HG03354 (cell line): ENCODE data around the gene KRTAP4-9.
"Not testable (repeated sequence)": the region's sequence is repeated elsewhere in the genome, so short reads cannot be mapped to it uniquely, and the experiment has no call there.

Experiments used
- ATAC-seq: cut with Tn5 transposase; IDR thresholded peaks from one replicate; pipeline ENCODE4 v1.9.1; 2021; ENCODE audit warnings: mild to moderate bottlenecking; ENCODE audit not compliant: unreplicated experiment, poor library complexity, severe bottlenecking

KRTAP4-9 gene

DNA sequence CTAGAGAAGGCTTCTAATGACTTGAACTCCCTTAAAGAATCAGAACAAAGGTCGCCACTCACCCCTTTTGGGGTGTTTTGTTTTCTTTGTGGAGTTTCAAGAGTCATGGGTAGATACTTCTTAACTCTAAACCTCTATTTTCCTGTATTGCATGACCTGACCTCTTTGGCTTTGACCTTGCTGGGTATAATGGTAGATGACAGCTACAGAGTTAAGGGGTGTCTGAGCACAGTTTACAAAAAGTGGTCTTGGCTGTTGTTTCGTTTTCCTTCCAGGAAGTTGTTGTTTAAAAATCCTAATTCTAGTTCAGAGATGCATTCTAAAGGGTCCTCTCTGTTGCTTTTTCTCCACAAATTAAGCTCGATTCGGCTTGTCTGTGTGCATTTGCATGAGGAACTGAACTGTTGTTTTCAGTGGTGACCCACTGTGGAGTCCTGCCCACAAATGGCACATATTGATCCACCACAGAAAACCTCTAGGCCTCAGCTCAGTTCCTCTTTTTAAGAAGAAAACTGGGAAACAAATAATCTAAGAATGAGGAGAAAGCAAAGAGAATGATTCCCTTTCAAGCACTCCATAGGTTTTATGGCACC, 16.3 kb upstream of the KRTAP4-9 start:
- not testable (repeated sequence) for ATAC-seq

DNA sequence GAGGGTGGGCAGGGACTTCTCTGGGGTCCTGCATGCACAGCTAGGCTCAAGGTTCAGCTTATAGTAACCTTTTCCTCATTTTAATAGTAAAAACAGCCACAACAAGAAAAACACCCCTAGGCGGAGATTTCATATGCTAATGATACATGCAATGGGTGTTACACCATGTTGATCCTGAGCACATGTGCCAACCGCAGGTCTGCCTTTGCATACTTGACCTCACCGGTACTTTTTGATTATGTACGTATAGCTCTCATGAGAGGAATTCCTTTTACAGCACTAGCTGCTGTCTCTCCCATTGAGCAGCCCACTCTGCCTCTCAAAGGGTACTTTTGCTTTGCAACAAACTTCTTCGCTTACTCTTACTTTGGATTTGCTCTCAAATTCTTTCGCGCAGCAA, 9.1 kb upstream of the KRTAP4-9 start:
- no peak for ATAC-seq

DNA sequence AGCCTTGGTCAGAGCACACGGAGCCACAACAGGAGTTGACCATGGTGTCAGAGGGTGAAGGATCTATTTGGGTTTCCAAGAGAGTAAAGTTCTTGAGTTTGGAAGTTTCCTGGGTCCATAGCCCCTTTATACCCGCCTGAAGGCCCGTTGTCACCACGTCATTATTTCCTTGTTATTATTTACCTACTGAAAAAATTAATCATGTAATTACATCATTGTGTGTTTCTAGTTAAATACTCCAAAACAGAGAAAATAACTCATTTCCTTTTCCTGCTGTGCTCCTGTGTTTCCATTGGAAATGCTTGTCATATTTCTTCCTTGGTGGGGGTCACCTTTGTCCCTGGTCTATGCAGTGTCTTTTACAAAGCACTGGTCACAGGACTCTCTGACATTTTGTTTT, 7.1 kb upstream of the KRTAP4-9 start, which contains the start of gene KRTAP4-8:
KRTAP4-8 (minus strand) TSS at position 101 of the 400 bp plus-strand sequence; CDS start at position 43, 58 bp downstream.
- ATAC-seq = no peak

DNA sequence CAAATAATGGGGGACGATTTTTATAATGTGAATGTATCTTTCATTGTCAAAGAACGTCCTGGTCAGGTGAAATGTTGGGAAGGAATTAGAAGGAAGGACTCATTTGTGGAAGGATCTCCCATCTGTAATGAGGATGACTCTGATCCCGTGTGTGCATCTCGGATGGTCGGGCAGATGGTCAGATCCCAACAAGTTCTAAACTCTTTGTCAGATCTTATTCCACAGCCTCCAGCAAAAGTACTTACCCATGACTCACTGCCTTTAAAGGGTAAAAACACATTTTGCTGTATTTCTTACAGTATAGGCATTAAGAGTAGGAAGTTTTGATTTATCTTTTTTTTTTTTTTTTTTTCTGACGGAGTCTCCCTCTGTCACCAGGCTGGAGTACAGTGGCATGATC, 6.7 kb upstream of the KRTAP4-9 start:
- no peak for ATAC-seq

DNA sequence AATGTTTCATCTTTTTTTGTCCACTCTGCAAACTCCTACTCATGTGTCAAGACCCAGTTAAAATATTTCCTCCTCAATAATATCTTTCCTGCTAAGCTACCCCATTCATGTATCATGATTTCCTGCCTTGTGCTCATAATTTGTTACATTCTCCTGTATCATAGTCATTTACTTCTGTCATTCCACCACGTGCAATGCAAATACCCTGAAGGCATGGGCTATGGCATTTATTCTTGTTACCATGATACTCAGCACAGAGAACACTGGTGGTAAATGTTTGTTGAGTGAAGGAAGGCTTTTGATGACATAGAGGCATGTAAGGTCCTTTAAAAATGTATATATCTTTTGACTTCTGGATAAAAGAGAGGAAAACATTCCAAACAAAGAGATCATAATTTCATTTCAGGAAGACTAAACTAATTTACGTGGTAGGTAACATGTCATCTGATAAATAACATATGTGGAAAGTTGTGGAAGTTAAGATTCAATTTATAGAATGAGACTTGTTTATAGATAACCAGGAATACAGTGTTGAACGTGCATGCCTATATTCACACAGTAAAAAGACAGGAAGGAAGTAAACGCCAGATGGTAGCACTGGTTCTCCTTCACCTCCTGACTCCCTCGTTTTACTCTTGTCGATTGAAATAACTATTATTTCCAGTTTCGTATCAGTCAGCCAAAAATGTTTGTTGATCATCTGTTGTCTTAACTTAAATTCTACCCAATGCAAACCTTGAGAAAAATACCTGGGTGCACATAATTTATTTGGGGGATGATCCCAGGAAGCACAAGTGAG, 5.3 kb upstream of the KRTAP4-9 start:
- ATAC-seq = not testable (repeated sequence)

DNA sequence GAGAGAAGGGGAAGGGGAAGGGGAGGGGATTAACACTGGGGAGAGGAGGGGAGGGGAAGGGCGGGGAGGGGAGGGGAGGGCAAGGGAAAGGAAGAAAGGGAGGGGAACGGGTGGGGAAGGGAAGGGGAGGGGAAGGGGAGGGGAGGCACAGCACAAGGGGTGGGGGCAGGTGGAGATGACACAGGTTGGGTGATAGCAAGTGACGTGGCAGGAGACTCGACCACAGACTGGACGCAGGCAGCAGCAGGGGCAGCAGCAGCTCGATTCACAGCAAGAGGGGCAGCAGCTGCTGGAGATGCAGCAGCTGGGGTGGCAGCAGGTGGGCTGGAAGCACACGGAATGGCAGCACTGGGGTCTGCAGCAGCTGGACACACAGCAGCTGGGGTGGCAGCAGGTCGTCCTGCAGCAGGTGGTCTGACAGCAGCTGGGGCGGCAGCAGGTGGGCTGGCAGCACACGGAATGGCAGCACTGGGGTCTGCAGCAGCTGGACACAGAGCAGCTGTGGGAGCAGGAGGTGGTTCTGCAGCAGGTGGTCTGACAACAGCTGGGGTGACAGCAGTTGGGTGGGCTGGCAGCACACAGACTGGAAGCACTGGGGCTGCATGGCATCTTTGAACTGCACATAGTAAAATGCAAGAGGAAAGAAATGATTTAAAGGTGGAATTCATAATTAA, 3.5 kb upstream of the KRTAP4-9 start, which contains the start of gene KRTAP4-16:
KRTAP4-16 (minus strand) TSS at position 624 of the 674 bp plus-strand sequence; CDS start at position 624, 0 bp downstream.
- ATAC-seq = no peak

DNA sequence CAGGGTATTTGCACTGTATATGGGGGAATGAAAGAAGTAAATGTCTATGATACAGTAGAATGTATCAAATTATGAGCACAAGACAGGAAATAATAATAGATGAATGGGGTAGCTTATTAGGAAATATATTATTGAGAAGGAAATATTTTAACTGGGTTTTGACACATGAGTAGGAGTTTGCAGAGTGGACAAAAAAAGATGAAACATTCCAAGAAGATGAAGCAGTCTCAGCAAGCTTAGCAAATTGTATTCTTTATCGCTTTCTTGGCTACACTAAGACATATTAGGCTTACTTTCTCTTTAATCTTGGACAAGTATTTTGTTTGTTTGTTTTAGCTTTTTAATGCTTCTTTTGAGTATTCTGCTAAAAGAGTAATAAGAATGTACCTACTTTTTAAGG, 1.3 kb upstream of the KRTAP4-9 start:
- no peak for ATAC-seq

DNA sequence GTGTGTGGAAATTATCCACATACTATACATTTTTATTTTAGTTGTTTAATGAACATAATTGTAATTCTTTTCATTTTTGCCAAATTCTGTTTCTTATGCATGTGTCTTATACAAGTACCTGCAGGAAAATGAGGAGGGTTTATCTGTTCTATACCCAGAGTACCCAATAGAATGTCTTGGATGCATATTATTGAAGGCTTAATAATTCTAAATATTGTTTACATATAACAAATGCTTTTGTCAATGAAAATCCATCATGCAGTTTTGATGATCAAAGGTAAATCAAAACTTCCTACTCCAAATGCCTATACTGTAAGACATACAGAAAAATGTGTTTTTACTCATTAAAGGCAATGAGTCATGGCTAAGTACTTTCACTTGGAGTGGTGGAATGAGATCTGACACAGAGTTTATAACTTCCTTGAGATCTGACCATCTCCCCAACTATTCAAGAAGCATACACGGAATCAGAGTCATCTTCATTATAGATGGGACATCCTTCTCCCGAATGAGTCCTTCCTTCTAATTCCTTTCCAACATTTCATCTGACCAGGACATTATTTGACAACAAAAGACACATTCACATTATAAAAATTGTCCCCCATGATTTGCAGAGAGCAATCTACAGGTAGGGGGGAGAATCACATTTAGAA, 677 bp upstream of the KRTAP4-9 start:
- not testable (repeated sequence) for ATAC-seq

DNA sequence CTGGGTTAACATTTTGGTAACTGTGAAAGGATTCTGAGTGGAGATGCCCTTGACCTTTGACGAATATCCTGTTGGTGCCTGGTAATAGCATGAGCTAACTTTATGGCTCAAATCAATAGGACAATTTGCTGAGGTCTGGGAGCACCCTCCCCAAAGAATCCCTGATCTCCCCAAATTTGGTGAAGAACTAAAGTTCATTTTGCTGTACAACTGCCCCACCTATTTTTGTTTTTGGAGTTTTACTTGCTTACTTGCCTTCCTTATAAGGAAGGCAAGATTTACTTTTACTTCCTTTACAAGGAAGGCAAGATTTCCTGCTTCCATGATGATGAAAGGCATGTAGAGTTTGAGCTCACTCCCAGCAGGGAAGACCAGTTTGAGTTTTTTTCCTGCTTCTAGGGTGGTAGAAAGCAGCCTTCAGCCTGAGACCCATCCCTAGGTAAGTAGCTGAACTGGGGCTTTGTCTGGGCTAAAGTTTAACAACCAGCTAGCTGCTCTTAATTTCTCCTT, 2.8 kb downstream of the KRTAP4-9 start:
- no peak for ATAC-seq

DNA sequence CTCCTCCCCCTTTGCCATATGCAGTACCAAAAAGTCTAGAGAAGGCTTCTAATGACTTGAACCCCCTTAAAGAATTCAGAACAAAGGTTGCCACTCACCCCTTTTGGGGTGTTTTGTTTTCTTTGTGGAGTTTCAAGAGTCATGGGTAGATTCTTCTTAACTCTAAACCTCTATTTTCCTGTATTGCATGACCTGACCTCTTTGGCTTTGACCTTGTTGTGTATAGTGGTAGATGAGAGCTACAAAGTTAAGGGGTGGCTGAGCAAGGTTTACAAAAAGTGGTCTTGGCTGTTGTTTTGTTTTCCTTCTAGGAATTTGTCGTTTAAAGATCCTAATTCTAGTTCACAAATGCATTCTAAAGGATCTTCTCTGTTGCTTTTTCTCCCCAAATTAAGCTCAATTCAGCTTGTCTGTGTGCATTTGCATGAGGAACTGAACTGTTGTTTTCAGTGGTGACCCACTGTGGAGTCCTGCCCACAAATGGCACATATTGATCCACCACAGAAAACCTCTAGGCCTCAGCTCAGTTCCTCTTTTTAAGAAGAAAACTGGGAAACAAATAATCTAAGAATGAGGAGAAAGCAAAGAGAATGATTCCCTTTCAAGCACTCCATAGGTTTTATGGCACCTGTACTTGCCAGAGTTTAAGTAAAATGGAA, 3.7 kb downstream of the KRTAP4-9 start:
- not testable (repeated sequence) for ATAC-seq

DNA sequence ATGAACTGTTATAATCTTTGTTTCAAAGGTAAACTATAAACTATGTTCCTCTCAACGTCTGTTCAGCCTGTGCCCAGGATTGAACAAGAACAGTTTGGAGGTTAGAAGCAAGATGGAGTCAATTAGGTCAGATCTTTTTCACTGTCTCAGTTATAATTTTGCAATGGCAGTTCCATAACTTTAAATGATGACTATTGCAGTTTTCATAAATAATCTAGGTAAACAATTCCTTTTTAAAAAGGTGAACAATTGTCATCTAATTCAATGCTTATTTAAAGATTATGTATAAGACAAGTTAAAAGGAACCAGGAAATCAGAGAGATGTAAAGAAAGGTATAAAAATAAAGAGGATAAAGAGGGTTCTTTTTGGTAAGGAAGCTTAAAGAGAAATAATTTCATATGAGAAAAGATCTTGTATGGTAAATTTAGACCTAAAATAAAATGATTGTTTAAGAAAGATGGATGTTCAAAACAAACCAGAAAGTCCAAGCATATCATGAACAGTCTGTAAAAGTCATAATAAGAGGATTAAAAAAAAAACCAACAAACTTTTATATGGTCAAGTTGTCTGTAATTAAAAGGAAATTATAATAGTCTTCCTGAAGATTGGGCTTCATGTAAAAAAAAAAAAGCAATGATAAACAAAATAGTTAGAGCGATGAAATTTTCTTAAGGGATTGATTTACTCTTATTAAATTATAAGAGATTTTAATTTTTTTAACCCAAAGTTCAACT, 6.1 kb downstream of the KRTAP4-9 start:
- ATAC-seq = no peak

DNA sequence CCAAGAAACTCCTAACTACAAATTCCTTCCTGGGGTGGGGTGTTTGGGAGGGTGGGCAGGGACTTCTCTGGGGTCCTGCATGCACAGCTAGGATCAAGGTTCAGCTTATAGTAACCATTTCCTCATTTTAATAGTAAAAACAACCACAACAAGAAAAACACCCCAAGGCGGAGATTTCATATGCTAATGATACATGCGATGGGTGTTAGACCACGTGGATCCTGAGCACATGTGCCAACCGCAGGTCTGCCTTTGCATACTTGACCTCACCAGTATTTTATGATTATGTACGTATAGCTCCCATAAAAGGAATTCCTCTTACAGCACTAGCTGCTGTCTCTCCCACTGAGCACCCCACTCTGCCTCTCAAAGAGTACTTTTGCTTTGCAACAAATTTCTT, 11.1 kb downstream of the KRTAP4-9 start:
- no peak for ATAC-seq

DNA sequence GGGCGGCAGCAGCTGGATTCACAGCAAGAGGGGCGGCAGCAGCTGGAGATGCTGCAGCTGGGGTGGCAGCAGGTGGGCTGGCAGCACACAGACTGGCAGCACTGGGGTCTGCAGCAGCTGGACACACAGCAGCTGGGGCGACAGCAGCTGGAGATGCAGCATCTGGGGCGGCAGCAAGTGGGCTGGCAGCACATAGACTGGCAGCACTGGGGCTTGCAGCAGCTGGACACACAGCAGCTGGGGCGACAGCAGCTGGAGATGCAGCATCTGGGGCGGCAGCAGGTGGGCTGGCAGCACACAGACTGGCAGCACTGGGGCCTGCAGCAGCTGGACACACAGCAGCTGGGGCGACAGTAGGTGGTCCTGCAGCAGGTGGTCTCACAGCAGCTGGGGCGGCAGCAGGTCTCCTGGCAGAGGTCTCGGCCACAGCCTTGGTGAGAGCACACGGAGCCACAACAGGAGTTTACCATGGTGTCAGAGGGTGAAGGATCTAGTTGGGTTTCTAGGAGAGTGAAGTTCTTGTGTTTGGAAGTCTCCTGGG, 12.7 kb downstream of the KRTAP4-9 start, which contains the start of gene KRTAP4-11:
KRTAP4-11 (minus strand) TSS at position 528 of the 541 bp plus-strand sequence; CDS start at position 470, 58 bp downstream.
- ATAC-seq = not testable (repeated sequence)

DNA sequence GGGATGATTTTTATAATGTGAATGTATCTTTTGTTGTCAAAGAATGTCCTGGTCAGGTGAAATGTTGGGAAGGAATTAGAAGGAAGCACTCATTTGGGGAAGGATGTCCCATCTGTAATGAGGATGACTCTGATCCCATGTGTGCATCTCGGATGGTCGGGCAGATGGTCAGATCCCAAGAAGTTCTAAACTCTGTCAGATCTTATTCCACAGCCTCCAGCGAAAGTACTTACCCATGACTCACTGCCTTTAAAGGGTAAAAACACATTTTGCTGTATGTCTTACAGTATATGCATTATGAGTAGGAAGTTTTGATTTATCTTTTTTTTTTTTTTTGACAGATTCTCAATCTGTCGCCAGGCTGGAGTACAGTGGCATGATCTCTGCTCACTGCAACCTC, 13.5 kb downstream of the KRTAP4-9 start:
- ATAC-seq = no peak

DNA sequence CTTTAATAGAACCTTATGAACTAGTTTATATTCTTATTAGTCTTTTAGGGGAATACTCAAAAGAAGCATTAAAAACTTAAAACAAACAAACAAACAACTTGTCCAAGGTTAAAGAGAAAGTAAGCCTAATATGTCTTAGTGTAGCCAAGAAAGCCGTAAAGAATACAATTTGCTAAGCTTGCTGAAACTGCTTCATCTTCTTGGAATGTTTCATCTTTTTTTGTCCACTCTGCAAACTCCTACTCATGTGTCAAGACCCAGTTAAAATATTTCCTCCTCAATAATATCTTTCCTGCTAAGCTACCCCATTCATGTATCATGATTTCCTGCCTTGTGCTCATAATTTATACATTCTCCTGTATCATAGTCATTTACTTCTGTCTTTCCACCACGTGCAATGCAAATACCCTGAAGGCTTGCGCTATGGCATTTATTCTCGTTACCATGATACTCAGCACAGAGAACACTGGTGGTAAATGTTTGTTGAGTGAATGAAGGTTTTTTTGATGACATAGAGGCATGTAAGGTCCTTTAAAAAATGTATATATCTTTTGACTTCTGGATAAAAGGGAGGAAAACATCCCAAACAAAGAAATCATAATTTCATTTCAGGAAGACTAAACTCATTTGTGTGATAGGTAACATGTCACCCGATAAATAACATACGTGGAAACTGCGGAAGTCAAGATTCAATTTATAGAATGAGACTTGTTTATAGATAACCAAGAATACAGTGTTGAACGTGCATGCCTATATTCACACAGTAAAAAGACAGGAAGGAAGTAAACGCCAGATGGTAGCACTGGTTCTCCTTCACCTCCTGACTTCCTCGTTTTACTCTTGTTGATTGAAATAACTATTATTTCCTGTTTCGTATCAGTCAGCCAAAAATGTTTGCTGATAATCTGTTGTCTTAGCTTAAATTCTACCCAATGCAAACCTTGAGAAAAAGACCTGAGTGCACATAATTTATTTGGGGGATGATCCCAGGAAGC, 14.8 kb downstream of the KRTAP4-9 start:
- not testable (repeated sequence) for ATAC-seq

DNA sequence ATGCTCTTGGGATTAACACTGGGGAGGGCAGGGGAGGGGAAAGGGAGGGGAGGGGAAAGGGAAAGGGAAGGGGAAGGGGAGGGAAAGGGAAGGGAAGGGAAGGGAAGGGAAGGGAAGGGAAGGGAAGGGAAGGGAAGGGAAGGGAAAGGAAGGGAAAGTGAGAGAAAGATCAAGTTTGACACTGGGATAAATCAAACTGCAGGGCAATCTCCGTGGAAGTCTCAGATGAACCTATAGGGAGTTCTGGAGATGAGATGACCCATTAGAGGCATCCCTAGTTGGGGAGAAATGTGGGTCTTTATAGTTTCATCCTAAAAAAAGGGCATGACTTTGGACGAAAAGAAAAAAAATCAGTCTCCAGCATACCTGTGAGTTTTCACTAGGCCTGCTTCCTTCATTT, 16.6 kb downstream of the KRTAP4-9 start:
- no peak for ATAC-seq

DNA sequence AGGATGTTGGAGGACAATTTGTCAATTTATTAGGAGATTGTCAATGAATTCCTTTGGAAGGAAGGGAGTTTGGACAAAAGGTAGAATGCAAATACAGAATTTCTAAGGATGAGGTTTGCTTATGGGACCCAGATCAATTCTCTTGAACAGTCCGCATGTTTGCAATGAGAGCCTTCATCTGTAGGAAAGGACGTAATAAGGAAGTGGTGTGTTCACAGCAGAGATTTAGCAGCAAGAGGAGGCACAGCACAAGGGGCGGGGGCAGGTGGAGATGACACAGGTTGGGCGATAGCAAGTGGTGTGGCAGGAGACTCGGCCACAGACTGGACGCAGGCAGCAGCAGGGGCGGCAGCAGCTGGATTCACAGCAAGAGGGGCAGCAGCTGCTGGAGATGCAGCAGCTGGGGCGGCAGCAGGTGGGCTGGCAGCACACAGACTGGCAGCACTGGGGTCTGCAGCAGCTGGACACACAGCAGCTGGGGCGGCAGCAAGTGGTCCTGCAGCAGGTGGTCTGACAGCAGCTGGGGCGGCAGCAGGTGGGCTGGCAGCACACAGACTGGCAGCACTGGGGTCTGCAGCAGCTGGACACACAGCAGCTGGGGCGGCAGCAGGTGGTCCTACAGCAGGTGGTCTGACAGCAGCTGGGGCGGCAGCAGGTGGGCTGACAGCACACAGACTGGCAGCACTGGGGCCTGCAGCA, 18.3 kb downstream of the KRTAP4-9 start:
- ATAC-seq = not testable (repeated sequence)
